GM03348 (cell line): ENCODE data around the gene CERS2.
A peak's percentile ranks its signal among the peaks of the same experiment; 100 is the strongest.

Experiments used
- DNase-seq: peaks from one replicate; pipeline ENCODE4 v3.0.0; 2012; ENCODE audit warnings: low spot score

CERS2 gene

GRCh38 chr1:150997949-150998348 lies 23.3 kb upstream of the CERS2 start:
- no peak for DNase-seq

- no peak for DNase-seq
Measured at GRCh38 chr1:150997126-150997872, 22.7 kb upstream of the CERS2 start.

GRCh38 chr1:150995896-150996295 lies 21.3 kb upstream of the CERS2 start:
- peak; percentile 36 for DNase-seq

- DNase-seq, result no peak
Measured at GRCh38 chr1:150995460-150995859, 20.8 kb upstream of the CERS2 start.

- no peak for DNase-seq
Measured at GRCh38 chr1:150994248-150994647, 19.6 kb upstream of the CERS2 start.

- no peak for DNase-seq
Measured at GRCh38 chr1:150992626-150993025, 18.0 kb upstream of the CERS2 start.

- no peak for DNase-seq
Measured at GRCh38 chr1:150987924-150988323, 13.3 kb upstream of the CERS2 start.

- DNase-seq, result no peak
Measured at GRCh38 chr1:150985179-150985825, 10.7 kb upstream of the CERS2 start.

- DNase-seq, result peak; percentile 22
Measured at GRCh38 chr1:150981805-150982712, 7.4 kb upstream of the CERS2 start, which contains the start of gene ANXA9. Gene ANXA9 (plus strand): TSS chr1:150982292. CDS start chr1:150983106, 814 bp downstream.

GRCh38 chr1:150981177-150981804 lies 6.7 kb upstream of the CERS2 start:
- peak; percentile 38 for DNase-seq

- peak; percentile 92 for DNase-seq
Measured at GRCh38 chr1:150979092-150980056, 4.7 kb upstream of the CERS2 start.

GRCh38 chr1:150976879-150977694 lies 2.5 kb upstream of the CERS2 start:
- DNase-seq, result peak; percentile 54

GRCh38 chr1:150976401-150976821 lies 1.8 kb upstream of the CERS2 start:
- DNase-seq, result no peak

- peak; percentile 74 for DNase-seq
Measured at GRCh38 chr1:150973836-150974579, 627 bp downstream of the CERS2 start.

GRCh38 chr1:150973258-150973835 lies 1.3 kb downstream of the CERS2 start:
- DNase-seq, result peak; percentile 58

- no peak for DNase-seq
Measured at GRCh38 chr1:150972417-150972940, 2.2 kb downstream of the CERS2 start.

- DNase-seq, result peak; percentile 41
Measured at GRCh38 chr1:150971583-150972416, 2.8 kb downstream of the CERS2 start.
